ENCODE data around the gene FBLN2. TPM values are rescaled to one million over a fixed set of nuclear protein-coding genes. Genes with fewer than 3 reads are reported as not detected.

Gene FBLN2
- total RNA-seq, 2 donors from 2014 or later = 10.5 to 24.1 TPM

DNA sequence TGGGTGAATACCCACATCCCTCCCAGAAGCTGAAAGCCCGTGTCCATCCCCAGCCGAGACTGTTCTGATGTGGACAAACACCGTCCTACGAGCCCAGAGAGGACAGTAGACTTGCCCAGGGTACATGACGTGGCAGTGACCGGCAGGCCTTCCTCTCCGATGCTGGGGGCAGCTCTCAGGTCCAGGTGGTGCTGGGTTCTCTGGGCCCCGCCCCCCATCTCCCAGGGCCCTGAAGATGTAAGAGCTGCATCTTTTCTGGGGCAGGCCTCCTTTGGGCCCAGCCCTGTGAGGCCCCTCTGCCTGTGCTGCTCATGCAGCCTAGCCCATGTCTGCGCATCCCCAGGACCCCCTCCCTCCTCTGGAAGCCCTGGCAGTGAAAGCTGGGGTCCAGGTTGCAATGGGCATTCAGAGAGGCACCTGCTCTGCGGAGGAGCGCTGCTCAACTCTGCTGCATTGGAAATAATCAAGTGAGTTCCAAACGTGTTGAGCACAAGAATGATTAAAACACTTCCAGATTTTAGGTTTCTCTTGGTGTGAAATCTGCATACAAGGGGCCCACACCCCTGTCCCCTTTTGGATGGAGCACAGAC is 71.9 kb downstream of the FBLN2 start:
- Histone ChIP-seq H3K36me3 (no peaks in the 10 kb centered on the region), H3K4me3 (no peak overlapping the region), H3K27me3 (no peaks in the 10 kb centered on the region), H3K9me3 (no peaks in the 10 kb centered on the region), H3K27ac (no peak overlapping the region), H3K9ac (ENCODE audit: low read depth in 2 of 2, low read length in 2 of 2) (no peak overlapping the region), H3K4me1 (no peaks in the 10 kb centered on the region)
- intact Hi-C loops (cut with DNase I) = no loop called here
- DNase-seq = no peak
- TF ChIP-seq, protein P1, sequence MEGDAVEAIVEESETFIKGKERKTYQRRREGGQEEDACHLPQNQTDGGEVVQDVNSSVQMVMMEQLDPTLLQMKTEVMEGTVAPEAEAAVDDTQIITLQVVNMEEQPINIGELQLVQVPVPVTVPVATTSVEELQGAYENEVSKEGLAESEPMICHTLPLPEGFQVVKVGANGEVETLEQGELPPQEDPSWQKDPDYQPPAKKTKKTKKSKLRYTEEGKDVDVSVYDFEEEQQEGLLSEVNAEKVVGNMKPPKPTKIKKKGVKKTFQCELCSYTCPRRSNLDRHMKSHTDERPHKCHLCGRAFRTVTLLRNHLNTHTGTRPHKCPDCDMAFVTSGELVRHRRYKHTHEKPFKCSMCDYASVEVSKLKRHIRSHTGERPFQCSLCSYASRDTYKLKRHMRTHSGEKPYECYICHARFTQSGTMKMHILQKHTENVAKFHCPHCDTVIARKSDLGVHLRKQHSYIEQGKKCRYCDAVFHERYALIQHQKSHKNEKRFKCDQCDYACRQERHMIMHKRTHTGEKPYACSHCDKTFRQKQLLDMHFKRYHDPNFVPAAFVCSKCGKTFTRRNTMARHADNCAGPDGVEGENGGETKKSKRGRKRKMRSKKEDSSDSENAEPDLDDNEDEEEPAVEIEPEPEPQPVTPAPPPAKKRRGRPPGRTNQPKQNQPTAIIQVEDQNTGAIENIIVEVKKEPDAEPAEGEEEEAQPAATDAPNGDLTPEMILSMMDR (IDR thresholded peaks at IDR 0.05) = no peak

DNA sequence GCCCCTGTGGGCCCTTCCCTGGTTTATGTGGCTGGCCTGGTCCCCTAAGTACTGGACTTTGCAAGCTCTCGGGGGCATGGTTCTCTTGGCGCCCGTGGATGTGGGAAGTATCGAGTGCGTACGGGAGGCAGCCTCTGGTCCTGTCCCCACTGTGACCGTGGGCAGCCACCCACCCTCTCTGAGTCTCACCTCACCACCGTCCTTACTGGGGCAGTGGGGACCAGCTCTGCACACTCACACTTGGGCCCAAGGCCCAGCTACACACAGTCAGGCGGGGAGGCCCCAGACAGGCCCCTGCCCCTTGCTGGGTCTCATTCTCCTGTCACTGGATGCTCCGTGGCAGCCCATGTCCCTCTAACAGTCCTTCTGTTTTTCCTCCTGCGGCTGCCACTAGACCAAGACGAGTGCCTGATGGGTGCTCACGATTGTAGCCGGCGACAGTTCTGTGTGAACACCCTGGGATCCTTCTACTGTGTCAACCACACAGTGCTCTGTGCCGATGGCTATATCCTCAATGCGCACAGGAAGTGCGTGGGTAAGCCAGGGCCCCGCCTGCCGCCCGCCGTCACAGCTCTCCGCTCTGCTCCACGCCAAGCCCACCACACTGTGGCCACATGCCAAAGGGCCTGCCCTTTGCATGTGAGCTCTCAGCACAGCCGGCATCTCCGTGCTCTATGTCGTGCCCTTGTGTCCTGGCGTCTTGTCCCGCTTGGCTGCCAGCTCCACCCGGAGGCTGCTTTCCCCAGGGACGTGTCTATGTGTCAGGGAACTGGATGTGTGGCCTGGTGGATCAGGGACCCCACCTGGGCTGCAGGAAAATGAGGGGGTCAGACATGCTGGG is 72.7 kb downstream of the FBLN2 start:
- DNase-seq = no peak
- no peaks in the 10 kb centered on the region for H3K9me3 ChIP-seq
- H3K9ac ChIP-seq (ENCODE audit: low read depth in 2 of 2, low read length in 2 of 2) = no peak overlapping the region
- intact Hi-C loops (cut with DNase I) = no loop called here
- TF ChIP-seq, protein P1 (IDR thresholded peaks at IDR 0.05) = no peak
- H3K4me3 ChIP-seq = no peak overlapping the region
- H3K36me3 ChIP-seq = no peaks in the 10 kb centered on the region
- H3K27me3 ChIP-seq = no peaks in the 10 kb centered on the region
- no peak overlapping the region for H3K27ac ChIP-seq
- no peaks in the 10 kb centered on the region for H3K4me1 ChIP-seq

GRCh38 chr3:13622356-13622755 is 73.4 kb downstream of the FBLN2 start:
- TF ChIP-seq, protein P1 (IDR thresholded peaks at IDR 0.05) = no peak
- intact Hi-C loops (cut with DNase I) = no loop called here
- H3K9me3 ChIP-seq = no peaks in the 10 kb centered on the region
- no peak overlapping the region for H3K27ac ChIP-seq
- H3K4me3 ChIP-seq = no peak overlapping the region
- no peak for DNase-seq
- no peaks in the 10 kb centered on the region for H3K36me3 ChIP-seq
- H3K9ac ChIP-seq (ENCODE audit: low read depth in 2 of 2, low read length in 2 of 2) = no peak overlapping the region
- no peaks in the 10 kb centered on the region for H3K27me3 ChIP-seq
- H3K4me1 ChIP-seq = no peaks in the 10 kb centered on the region

DNA sequence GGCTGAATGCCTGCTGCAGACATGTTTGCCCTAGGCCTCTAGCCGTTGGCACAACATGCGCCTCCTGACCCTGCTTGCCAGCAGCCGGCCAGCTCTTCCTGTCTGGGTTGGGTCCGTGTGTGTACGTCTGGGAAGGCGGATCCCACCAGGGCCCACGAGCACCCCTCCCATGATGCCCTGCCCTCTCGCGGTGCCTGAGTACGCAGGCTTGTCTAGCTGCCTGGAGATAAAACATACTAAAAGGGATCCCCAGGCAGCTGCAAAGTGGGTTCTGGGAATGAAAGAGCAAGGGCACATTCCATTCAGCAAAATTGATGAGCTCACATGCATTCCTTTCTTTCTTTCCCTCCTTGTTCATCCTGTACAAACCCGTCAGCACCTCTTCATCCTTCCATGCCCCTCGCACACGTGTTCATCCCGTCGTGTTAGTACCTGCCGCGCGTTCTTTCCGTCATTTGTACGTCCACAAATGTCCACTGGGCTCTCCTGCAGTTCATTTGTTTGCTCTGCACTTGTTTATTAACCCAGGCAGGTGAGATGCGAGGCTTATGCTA is 74.3 kb downstream of the FBLN2 start:
- Histone ChIP-seq H3K9ac (ENCODE audit: low read depth in 2 of 2, low read length in 2 of 2) (no peak overlapping the region), H3K27me3 (no peaks in the 10 kb centered on the region), H3K4me3 (no peak overlapping the region), H3K27ac (no peak overlapping the region), H3K9me3 (no peaks in the 10 kb centered on the region), H3K4me1 (no peaks in the 10 kb centered on the region), H3K36me3 (no peaks in the 10 kb centered on the region)
- intact Hi-C loops (cut with DNase I) = no loop called here
- TF ChIP-seq, protein P1 (IDR thresholded peaks at IDR 0.05) = no peak
- no peak for DNase-seq

DNA sequence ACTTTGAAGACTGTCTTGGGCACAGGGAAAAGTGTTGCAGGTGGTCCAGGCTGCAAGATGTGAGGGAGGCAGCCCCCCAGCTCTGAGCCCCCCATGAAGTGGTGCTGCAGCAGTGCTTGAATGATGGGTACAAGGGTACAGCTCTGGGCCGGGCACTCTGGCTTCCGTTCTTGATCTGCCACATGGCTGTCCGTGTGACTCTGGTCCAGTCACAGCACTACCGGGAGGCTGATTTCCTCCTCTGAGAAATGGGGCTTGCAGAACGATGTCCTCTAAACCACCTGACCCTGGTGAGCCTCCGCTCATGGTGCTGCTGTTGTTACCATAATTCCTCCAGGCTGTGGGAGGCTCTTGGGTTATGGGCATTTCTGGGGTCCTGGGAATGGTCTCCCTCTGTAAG is 75.1 kb downstream of the FBLN2 start:
- Histone ChIP-seq H3K4me1 (no peaks in the 10 kb centered on the region), H3K27ac (no peak overlapping the region), H3K9me3 (no peaks in the 10 kb centered on the region), H3K27me3 (no peaks in the 10 kb centered on the region), H3K9ac (ENCODE audit: low read depth in 2 of 2, low read length in 2 of 2) (no peak overlapping the region), H3K4me3 (no peak overlapping the region), H3K36me3 (no peaks in the 10 kb centered on the region)
- DNase-seq = no peak
- intact Hi-C loops (cut with DNase I) = no loop called here
- TF ChIP-seq, protein P1 (IDR thresholded peaks at IDR 0.05) = no peak
